Tibial artery (tissue), 4 donors: ENCODE data around the gene SLC25A21.
"Not testable (repeated sequence)": the region's sequence is repeated elsewhere in the genome, so short reads cannot be mapped to it uniquely, and the experiment has no call there.

Source experiments
- DNase-seq, 2 donors: peaks; one replicate each; pipeline ENCODE4 v3.0.0-alpha.2; 2019
- H3K27ac ChIP-seq, 2 donors: fragments of 200-600 bp; sonication (generic) in 1 of 2; 1 replicate in 1 of 2; 2 replicates in 1 of 2; pipeline ENCODE4 v1.5.1; 2018 to 2019; ENCODE audit warnings: mild to moderate bottlenecking in 1 of 2
- H3K27me3 ChIP-seq, 2 donors: fragments of 200-600 bp; sonication (generic) in 1 of 2; one replicate each; pipeline versions ENCODE4 v1.5.1 to v1.6.0; 2016 to 2019
- H3K36me3 ChIP-seq, 3 donors: fragments of 200-600 bp; sonication (generic) in 2 of 3; one replicate each; pipeline ENCODE4 v1.5.1; 2016 to 2019; ENCODE audit warnings: mild to moderate bottlenecking in 2 of 3
- H3K4me1 ChIP-seq, 4 donors: fragments of 200-600 bp; sonication (generic) in 2 of 4; 1 replicate in 3 of 4; 2 replicates in 1 of 4; pipeline ENCODE4 v1.5.1; 2016 to 2019
- H3K4me3 ChIP-seq, 2 donors: fragments of 200-600 bp; sonication (generic) in 1 of 2; 1 replicate in 1 of 2; 2 replicates in 1 of 2; pipeline ENCODE4 v1.5.1; 2018 to 2019; ENCODE audit warnings: mild to moderate bottlenecking in 2 of 2
- H3K9me3 ChIP-seq, 3 donors: fragments of 200-600 bp; sonication (generic) in 1 of 3; one replicate each; pipeline ENCODE4 v1.5.1; 2016 to 2019
- CTCF ChIP-seq, 2 experiments: fragments of 200-600 bp in 1 of 2; fragments of 450-650 bp in 1 of 2; IDR thresholded peaks; one replicate each; pipeline ENCODE4 v1.5.1; 2017 to 2019; ENCODE audit warnings: antibody characterized with exemption in 2 of 2, mild to moderate bottlenecking in 1 of 2, moderate library complexity in 1 of 2
- intact Hi-C: fragments of 100-400 bp; cut with DNase I; formaldehyde crosslinking; loops from one replicate; pipeline ENCODE4 v1.15.0; 2023; ENCODE audit warnings: low total_unique reads

SLC25A21 gene

GRCh38 chr14:37172024-37172869 lies at the start of gene SLC25A21:
Gene SLC25A21 (minus strand): TSS chr14:37172606.
- no peaks in the 10 kb centered on the region for H3K9me3 ChIP-seq
- H3K27ac ChIP-seq: peak within 1 kb of the TSS; percentile 86 to 88
- no peak for TF ChIP-seq CTCF (IDR thresholded peaks at IDR 0.05)
- peaks cover 0 to 14% (median 7%) of the 10 kb centered on the region in 4 donors for H3K4me1 ChIP-seq
- intact Hi-C loops: no loop called here
- peak; percentile 51 to 79 for DNase-seq
- no peaks in the 10 kb centered on the region for H3K36me3 ChIP-seq
- peak within 1 kb of the TSS; percentile 65 to 78 for H3K4me3 ChIP-seq
- no peaks in the 10 kb centered on the region for H3K27me3 ChIP-seq

GRCh38 chr14:37221073-37221472 lies 48.7 kb upstream of the SLC25A21 start:
- intact Hi-C loops: no loop called here
- Histone ChIP-seq H3K9me3 (peaks cover 0 to 10% (median 8%) of the 10 kb centered on the region in 3 donors), H3K36me3 (peaks cover 0 to 15% (median 9%) of the 10 kb centered on the region in 3 donors), H3K4me1 (no peaks in the 10 kb centered on the region), H3K27me3 (no peaks in the 10 kb centered on the region), H3K27ac (no peak overlapping the region), H3K4me3 (no peak overlapping the region)
- no peak for TF ChIP-seq CTCF (IDR thresholded peaks at IDR 0.05)
- no peak for DNase-seq

GRCh38 chr14:37215345-37215744 lies 42.9 kb upstream of the SLC25A21 start:
- intact Hi-C loops: no loop called here
- Histone ChIP-seq H3K27ac (no peak overlapping the region), H3K4me1 (no peaks in the 10 kb centered on the region), H3K4me3 (no peak overlapping the region), H3K27me3 (no peaks in the 10 kb centered on the region), H3K9me3 (no peaks in the 10 kb centered on the region), H3K36me3 (peaks cover 0 to 9% (median 4%) of the 10 kb centered on the region in 3 donors)
- no peak for DNase-seq
- TF ChIP-seq CTCF (IDR thresholded peaks at IDR 0.05): no peak

GRCh38 chr14:37213016-37213415 lies 40.6 kb upstream of the SLC25A21 start:
- no peak overlapping the region for H3K27ac ChIP-seq
- H3K9me3 ChIP-seq: no peaks in the 10 kb centered on the region
- peaks cover 0 to 9% (median 4%) of the 10 kb centered on the region in 3 donors for H3K36me3 ChIP-seq
- no peaks in the 10 kb centered on the region for H3K4me1 ChIP-seq
- DNase-seq: no peak
- H3K4me3 ChIP-seq: no peak overlapping the region
- no peak for TF ChIP-seq CTCF (IDR thresholded peaks at IDR 0.05)
- no peaks in the 10 kb centered on the region for H3K27me3 ChIP-seq
- intact Hi-C loops: no loop called here

- H3K4me3 ChIP-seq: no peak overlapping the region
- no peak for DNase-seq
- intact Hi-C loops: loop anchor here (2.0 kb wide), 1 partner anchor 28 kb away; no protein-coding TSS in a partner anchor
- no peaks in the 10 kb centered on the region for H3K4me1 ChIP-seq
- peaks cover 0 to 9% (median 4%) of the 10 kb centered on the region in 3 donors for H3K36me3 ChIP-seq
- peaks cover 0 to 6% (median 0%) of the 10 kb centered on the region in 3 donors for H3K9me3 ChIP-seq
- TF ChIP-seq CTCF (IDR thresholded peaks at IDR 0.05): no peak
- H3K27me3 ChIP-seq: no peaks in the 10 kb centered on the region
- no peak overlapping the region for H3K27ac ChIP-seq
These were observed 38.0 kb upstream of the SLC25A21 start for GRCh38 chr14:37210448-37210847.

GRCh38 chr14:37209617-37210016 lies 37.2 kb upstream of the SLC25A21 start:
- H3K27ac ChIP-seq, H3K9me3 ChIP-seq, DNase-seq, H3K4me1 ChIP-seq, H3K4me3 ChIP-seq, H3K36me3 ChIP-seq, H3K27me3 ChIP-seq: not testable (repeated sequence)
- intact Hi-C loops: loop anchor here (2.0 kb wide), 1 partner anchor 29 kb away; no protein-coding TSS in a partner anchor

- H3K36me3 ChIP-seq, DNase-seq, H3K4me3 ChIP-seq, H3K27me3 ChIP-seq, H3K9me3 ChIP-seq, H3K4me1 ChIP-seq, H3K27ac ChIP-seq: not testable (repeated sequence)
- intact Hi-C loops: loop anchor here (2.0 kb wide), 1 partner anchor 21 kb away; no protein-coding TSS in a partner anchor
These were observed 33.5 kb upstream of the SLC25A21 start for GRCh38 chr14:37205623-37206605.
